Measurements from ENCODE around the gene EMC7.

DNA sequence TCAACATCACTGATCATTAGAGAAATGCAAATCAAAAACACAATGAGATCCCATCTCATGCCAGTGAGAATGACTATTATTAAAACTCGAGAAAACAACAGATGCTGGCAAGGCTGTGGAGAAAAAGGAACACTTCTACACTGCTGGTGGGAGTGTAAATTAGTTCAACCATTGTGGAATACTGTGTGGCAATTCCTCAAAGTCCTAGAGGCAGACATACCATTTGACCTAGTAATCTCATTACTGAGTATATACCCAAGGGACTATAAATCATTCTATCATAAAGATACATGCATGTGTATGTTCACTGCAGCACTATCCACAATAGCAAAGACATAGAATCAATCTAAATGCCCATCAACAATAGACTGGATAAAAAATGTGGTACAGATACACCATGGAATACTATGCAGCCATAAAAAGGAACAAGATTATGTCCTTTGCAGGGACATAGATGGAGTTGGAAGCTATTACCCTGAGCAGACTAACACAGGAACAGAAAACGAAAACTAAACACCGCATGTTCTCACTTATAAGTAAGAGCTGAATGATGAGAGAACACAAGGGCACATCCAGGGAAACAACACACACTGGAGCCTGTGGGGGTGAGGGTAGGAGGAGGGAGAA lies 47.5 kb downstream of the EMC7 start:
- TF ChIP-seq, protein P1, sequence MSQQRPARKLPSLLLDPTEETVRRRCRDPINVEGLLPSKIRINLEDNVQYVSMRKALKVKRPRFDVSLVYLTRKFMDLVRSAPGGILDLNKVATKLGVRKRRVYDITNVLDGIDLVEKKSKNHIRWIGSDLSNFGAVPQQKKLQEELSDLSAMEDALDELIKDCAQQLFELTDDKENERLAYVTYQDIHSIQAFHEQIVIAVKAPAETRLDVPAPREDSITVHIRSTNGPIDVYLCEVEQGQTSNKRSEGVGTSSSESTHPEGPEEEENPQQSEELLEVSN (IDR thresholded peaks at IDR 0.05; ENCODE audit: borderline replicate concordance, low read depth), result no peak
- TF ChIP-seq, protein P2, sequence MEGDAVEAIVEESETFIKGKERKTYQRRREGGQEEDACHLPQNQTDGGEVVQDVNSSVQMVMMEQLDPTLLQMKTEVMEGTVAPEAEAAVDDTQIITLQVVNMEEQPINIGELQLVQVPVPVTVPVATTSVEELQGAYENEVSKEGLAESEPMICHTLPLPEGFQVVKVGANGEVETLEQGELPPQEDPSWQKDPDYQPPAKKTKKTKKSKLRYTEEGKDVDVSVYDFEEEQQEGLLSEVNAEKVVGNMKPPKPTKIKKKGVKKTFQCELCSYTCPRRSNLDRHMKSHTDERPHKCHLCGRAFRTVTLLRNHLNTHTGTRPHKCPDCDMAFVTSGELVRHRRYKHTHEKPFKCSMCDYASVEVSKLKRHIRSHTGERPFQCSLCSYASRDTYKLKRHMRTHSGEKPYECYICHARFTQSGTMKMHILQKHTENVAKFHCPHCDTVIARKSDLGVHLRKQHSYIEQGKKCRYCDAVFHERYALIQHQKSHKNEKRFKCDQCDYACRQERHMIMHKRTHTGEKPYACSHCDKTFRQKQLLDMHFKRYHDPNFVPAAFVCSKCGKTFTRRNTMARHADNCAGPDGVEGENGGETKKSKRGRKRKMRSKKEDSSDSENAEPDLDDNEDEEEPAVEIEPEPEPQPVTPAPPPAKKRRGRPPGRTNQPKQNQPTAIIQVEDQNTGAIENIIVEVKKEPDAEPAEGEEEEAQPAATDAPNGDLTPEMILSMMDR (IDR thresholded peaks at IDR 0.05), result no peak
- no peak for TF ChIP-seq SREBF2 (IDR thresholded peaks at IDR 0.05)
- TF ChIP-seq CEBPB (IDR thresholded peaks at IDR 0.05), result no peak
